Stimulated activated effector memory CD8-positive, alpha-beta T cell treated with anti-CD3 and anti-CD28 coated beads, Interleukin-12 subunit alpha, Interleukin-12 subunit beta, amount 100 ng/mL, for 72 hours (primary cell): ENCODE data around the gene C7orf57.
"Not testable (repeated sequence)": the region's sequence is repeated elsewhere in the genome, so short reads cannot be mapped to it uniquely, and the experiment has no call there.

Source experiments
- ATAC-seq: fragments of 150-1000 bp; cut with Tn5 transposase; 2 replicates; pipeline ENCODE4 v1.10.0; 2021
- DNase-seq, 2 donors: peaks; one replicate each; pipeline ENCODE4 v3.0.0; 2021 to 2022; ENCODE audit warnings: low spot score in 2 of 2
- H3K27ac Mint-ChIP-seq: one replicate; pipeline ENCODE4 v1.8.0; 2022; ENCODE audit warnings: mild to moderate bottlenecking, mixed read lengths
- H3K36me3 Mint-ChIP-seq: one replicate; pipeline ENCODE4 v1.8.0; 2022; ENCODE audit warnings: mild to moderate bottlenecking, mixed read lengths
- H3K4me1 Mint-ChIP-seq: one replicate; pipeline ENCODE4 v1.8.0; 2022; ENCODE audit warnings: mixed read lengths
- H3K4me3 Mint-ChIP-seq: one replicate; pipeline ENCODE4 v1.8.0; 2022; ENCODE audit warnings: mild to moderate bottlenecking, mixed read lengths
- H3K9me3 Mint-ChIP-seq: one replicate; pipeline ENCODE4 v1.8.0; 2022; ENCODE audit warnings: mixed read lengths

Gene C7orf57

DNA sequence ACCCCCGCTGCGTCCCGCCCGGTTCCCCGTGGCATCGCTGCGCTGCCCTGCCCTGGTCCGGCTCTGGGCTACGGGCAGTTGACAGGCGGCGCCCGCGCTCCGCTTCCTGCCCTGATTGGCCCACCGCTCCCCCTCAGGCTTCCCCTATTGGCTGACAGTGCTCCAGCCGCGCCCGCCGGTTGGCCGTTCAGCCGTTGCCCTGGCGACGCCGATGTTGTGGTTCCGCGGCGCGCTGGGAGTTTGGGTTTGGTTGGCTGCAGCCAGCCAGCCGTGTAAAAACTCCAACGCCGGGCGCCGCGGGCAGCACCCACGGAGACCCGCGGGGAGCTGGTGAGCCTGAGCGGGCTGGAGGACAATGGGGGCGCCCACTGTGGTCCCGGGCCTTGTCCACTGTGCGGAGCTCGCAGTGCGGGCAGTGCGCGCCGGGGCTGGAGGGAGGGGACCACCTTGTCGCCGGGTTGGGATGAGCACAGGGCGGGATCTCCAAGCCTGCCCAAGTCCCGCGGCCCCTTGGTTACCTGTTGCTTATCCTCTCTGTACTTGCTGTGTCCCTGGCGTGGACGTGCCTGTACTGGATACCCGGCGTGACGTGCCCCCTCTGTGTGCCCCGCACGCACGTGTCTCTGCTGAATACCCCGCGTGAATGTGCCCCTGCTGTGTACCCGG lies at the start of gene C7orf57:
TSS of gene C7orf57 (plus strand) at position 243 of the 666 bp plus-strand sequence. CDS start 766 bp downstream, outside the sequence.
- H3K4me1 Mint-ChIP-seq = peaks cover 15% of the 10 kb centered on the region
- H3K9me3 Mint-ChIP-seq = no peaks in the 10 kb centered on the region
- peaks cover 12% of the 10 kb centered on the region for H3K36me3 Mint-ChIP-seq
- peak within 1 kb of the TSS; percentile 18 for H3K27ac Mint-ChIP-seq
- DNase-seq (peak; percentile 74 to 91), ATAC-seq (peak; percentile 99)
- H3K4me3 Mint-ChIP-seq = peak within 1 kb of the TSS; percentile 81

DNA sequence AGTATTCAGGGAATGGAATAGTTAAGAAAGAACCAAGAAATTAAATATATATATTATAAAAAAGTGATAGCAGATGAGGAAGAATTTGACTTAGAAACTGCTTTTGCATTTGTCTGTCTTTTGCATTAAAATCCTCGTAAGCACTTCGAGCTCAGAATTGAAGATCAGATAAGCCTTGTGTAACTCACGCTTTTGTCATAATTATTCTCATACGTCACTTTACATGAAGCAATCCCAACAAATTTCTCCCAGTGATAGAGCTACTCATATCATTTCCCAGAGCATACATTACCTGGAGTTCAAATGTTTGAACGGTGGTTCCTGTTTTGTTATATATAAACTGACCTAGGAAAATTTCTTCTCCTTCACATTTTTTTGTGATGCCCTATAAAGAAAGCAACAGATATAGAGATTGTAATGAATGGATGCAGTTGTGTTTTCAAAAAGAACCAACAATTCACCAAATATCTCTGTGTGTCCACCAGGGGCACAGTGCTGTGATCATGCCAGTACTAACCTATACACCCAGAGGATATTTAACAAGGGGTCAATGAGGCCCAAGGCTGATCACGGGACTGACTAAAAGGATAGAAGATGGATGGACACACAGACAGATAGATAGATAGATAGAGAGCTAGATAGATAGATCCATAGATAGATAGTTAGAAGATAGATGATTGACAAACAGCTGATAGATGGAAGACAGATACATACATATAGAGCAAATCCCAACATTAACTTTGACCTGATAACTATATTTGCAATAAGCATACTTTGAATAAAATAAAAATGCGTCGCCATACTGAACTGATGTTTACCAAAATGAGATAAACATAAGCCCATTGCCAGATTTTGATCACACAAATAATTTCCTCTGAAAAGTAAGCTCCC lies 46.6 kb upstream of the C7orf57 start:
- Mint-ChIP-seq H3K9me3 (no peaks in the 10 kb centered on the region), H3K4me3 (no peak overlapping the region), H3K36me3 (peaks cover 6% of the 10 kb centered on the region), H3K4me1 (peaks cover 18% of the 10 kb centered on the region), H3K27ac (no peak overlapping the region)
- DNase-seq (no peak), ATAC-seq (no peak)

DNA sequence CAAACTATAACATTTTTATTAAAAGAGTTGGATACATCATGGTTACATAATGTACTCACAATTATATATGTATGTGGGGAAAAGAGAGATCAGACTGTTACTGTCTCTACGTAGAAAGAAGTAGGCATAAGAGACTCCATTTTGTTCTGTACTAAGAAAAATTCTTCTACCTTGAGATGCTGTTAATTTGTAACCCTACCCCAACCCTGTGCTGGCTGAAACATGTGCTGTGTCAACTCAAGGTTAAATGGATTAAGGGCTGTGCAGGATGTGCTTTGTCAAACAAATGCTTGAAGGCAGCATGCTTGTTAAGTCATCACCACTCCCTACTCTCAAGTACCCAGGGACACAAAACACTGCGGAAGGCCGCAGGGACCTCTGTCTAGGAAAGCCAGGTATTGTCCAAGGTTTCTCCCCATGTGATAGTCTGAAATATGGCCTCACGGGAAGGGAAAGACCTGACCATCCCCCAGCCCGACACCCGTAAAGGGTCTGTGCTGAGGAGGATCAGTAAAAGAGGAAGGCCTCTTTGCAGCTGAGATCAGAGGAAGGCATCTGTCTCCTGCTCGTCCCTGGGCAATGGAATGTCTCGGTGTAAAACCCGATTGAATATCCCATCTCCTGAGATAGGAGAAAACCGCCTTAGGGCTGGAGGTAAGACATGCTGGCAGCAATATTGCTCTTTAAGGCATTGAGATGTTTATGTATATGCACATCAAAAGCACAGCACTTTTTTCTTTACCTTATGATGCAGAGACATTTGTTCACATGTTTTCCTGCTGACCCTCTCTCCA lies 45.5 kb upstream of the C7orf57 start:
- H3K27ac Mint-ChIP-seq, H3K9me3 Mint-ChIP-seq, H3K4me3 Mint-ChIP-seq, DNase-seq, H3K36me3 Mint-ChIP-seq, ATAC-seq: not testable (repeated sequence)
- peaks cover 18% of the 10 kb centered on the region for H3K4me1 Mint-ChIP-seq

DNA sequence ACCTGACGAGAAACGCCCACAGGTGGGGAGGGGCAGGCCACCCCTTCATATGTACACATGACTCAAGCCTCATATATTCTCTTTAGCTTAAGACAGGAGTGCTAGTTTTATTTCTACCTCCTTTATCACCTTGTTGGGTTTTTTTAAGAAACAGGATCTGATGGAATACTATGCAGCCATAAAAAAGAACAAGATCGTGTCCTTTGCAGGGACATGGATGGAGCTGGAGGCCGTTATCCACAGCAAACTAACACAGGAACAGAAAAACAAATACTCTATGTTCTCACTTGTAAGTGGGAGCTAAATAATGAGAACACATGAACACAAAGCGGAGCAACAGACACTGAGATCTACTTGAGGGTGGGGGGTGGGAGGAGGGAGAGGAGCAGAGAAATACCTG lies 44.8 kb upstream of the C7orf57 start:
- no peak for DNase-seq
- Mint-ChIP-seq H3K36me3 (peaks cover 6% of the 10 kb centered on the region), H3K9me3 (peaks cover 6% of the 10 kb centered on the region), H3K27ac (no peak overlapping the region), H3K4me1 (peaks cover 18% of the 10 kb centered on the region), H3K4me3 (no peak overlapping the region)
- ATAC-seq = no peak

DNA sequence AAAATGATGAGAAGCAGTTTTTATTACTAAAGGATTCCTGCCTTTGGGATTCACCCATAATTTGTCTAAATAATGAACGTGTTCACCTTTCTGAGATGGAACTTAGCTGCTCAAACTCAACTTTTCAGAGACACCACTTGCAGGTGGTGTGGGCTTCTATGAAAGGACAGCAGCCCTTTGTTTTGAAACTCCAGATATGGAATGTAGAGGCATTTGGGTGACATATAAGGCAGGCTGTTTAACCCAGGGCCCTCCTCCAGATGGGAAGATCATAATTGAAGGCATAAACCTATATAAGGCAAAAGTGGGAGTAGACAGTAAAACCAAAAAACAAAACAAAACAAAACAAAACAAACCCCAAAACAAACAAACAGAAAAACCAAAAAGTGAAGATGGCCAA lies 44.1 kb upstream of the C7orf57 start:
- no peak for DNase-seq
- peaks cover 6% of the 10 kb centered on the region for H3K36me3 Mint-ChIP-seq

DNA sequence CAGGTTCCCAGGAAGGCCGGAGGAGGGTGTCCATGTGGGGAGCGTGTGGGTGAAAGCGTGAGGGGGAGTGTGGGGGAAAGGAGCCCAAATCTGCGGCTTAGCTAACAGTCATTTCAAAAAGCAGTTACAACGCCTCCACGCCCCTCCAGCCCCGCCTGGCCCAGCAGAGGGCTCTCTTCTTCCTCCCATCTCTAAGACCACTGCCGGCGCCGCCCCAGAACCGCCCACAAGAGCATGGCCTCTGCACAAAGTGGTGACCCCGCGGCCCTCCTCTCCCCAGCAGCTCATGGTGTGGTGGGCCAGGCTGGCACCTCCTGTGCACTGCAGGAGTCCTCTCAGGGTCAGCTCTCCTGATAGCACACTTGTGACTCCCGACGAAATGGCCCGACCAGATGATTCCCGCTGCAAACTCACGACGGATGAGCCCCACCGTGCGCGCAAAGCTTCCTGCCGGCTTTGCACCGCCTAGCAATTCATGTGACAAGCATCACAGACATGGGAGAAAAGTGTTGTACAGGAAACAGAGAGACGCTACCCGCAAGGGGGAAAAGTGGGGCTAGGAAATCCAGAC lies 43.5 kb upstream of the C7orf57 start:
- Mint-ChIP-seq H3K36me3 (peaks cover 6% of the 10 kb centered on the region), H3K4me1 (peaks cover 18% of the 10 kb centered on the region), H3K9me3 (peaks cover 6% of the 10 kb centered on the region), H3K4me3 (peak overlapping the region; percentile 83), H3K27ac (peak overlapping the region; percentile 90)
- DNase-seq = peak; percentile 69 to 93
- ATAC-seq = peak; percentile 99

More for the DNA sequence above, 44.1 kb upstream of the C7orf57 start:
- peaks cover 18% of the 10 kb centered on the region for H3K4me1 Mint-ChIP-seq
- H3K27ac Mint-ChIP-seq = peak overlapping the region; percentile 90
- peaks cover 6% of the 10 kb centered on the region for H3K9me3 Mint-ChIP-seq
- peak overlapping the region; percentile 83 for H3K4me3 Mint-ChIP-seq
- no peak for ATAC-seq

DNA sequence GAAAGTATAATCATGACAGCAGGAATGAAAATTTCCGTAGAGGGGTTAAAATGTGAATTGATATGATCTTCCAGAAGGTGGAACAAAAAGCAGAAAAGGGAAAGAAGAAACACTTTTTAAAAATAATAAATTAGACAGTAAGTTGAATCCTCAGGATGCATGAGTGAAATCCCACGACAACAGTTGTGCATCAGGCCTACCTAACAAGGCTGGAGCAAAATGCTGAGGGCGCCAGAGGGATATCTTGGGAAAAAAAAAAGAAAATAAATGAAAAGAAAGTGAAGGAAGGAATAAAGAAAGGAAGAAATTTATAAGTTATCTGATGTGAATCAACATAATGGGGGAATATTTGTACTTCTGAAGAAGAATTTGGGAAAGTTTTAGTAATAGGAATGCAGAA lies 42.9 kb upstream of the C7orf57 start:
- Mint-ChIP-seq H3K4me1 (peaks cover 18% of the 10 kb centered on the region), H3K4me3 (peak overlapping the region; percentile 83), H3K9me3 (peaks cover 6% of the 10 kb centered on the region), H3K36me3 (peaks cover 6% of the 10 kb centered on the region), H3K27ac (peak overlapping the region; percentile 90)
- DNase-seq (no peak), ATAC-seq (no peak)

DNA sequence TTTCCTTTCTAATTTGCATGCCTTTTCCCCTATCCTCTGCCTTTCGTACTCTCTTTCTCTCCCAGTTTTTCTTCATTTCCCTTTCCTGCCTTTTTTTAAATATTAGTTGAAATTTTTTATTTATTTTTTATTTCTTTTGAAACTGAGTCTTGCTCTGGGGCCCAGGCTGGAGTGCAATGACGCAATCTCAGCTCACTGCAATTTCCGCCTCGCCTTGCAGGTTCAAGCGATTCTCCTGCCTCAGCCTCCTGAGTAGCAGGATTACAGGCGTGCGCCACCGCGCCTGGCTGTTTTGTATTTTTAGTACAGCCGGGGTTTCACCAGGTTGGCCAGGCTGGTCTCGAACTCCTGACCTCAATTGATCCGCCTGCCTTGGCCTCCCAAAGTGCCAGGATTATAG lies 35.9 kb upstream of the C7orf57 start:
- Mint-ChIP-seq H3K27ac (no peak overlapping the region), H3K4me3 (no peak overlapping the region), H3K36me3 (no peaks in the 10 kb centered on the region), H3K9me3 (peaks cover 6% of the 10 kb centered on the region), H3K4me1 (no peaks in the 10 kb centered on the region)
- DNase-seq (no peak), ATAC-seq (no peak)

DNA sequence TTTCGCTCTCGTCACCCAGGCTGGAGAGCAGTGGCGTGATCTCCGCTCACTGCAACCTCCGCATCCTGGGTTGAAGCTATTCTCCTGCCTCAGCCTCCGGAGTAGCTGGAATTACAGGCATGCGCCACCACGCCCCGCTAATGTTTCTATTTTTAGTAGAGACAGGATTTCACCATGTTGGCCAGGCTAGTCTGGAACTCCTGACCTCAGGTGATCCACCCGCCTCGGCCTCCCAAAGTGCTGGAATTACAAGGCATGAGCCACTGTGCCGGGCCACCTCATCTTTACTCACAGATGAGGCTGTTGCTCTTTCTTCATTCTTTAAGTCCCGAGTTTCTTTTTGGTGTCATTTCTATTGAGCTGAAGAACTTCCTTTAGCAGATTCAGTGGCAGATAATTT lies 35.2 kb upstream of the C7orf57 start:
- not testable (repeated sequence) for DNase-seq, H3K9me3 Mint-ChIP-seq, H3K27ac Mint-ChIP-seq, H3K36me3 Mint-ChIP-seq, H3K4me3 Mint-ChIP-seq, H3K4me1 Mint-ChIP-seq, ATAC-seq

DNA sequence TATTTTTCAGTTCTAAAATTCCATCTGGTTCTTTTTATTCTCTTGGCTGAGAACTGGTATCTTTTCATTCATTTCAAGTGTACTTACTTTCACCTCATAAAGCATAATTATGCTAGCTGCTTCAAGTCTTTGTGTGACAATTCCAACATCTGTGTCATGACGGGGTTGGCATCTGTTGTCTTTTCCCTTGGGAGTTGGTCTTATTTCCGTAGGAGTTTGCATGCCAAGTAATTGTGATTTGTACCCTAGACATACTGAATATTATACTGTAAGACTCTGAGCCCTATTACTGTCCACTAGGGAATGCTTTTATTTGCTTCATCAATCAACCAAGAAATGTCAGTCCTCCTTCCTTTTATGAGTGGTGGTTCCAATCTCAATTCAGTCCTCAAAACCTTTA lies 31.3 kb upstream of the C7orf57 start:
- no peak for ATAC-seq
- H3K4me3 Mint-ChIP-seq = no peak overlapping the region
- no peaks in the 10 kb centered on the region for H3K36me3 Mint-ChIP-seq
- no peaks in the 10 kb centered on the region for H3K9me3 Mint-ChIP-seq
- H3K27ac Mint-ChIP-seq = no peak overlapping the region
- no peaks in the 10 kb centered on the region for H3K4me1 Mint-ChIP-seq
- DNase-seq = no peak

DNA sequence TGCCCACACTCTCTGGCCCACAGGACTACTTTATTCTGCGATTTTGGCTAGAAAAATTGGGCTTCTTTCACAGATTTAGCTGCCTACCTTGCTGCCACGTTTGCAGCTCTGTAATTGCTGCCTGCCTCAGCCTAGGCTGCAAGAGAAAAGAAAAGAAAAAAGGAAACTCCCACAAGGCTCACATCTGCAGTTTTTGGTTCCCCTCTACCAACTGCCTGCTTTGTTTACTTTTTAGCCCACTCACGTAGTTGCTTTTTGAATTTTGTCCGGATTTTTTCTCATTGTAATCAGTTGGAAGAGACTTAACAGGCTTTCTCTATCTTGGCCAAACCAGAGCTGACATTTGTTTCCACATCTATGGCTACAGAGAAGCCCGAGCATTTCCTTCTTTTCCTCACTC lies 30.7 kb upstream of the C7orf57 start:
- ATAC-seq (no peak), DNase-seq (no peak)
- H3K4me3 Mint-ChIP-seq = no peak overlapping the region
- H3K27ac Mint-ChIP-seq = no peak overlapping the region
- no peaks in the 10 kb centered on the region for H3K4me1 Mint-ChIP-seq
- no peaks in the 10 kb centered on the region for H3K36me3 Mint-ChIP-seq
- H3K9me3 Mint-ChIP-seq = no peaks in the 10 kb centered on the region

DNA sequence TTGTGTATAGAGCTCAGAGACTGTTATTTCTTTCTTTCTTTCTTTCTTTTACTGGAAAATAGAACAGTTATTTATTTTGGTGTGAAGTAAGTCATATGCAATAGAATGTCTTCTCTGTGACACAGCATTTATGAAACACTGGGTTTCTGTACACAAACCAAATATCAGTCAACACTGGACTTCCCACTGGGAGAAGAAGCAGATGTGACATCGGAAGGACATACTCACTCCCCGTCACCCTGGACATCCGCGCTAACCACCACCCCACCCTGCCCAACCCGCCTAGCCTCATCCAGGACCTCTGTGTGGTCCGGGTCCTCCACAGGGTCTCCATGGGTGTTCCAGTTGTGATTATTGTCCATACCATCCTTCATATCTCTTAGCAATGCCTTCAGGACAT lies 28.5 kb upstream of the C7orf57 start:
- Mint-ChIP-seq H3K9me3 (no peaks in the 10 kb centered on the region), H3K27ac (no peak overlapping the region), H3K4me1 (no peaks in the 10 kb centered on the region), H3K36me3 (no peaks in the 10 kb centered on the region), H3K4me3 (no peak overlapping the region)
- DNase-seq = no peak
- no peak for ATAC-seq

DNA sequence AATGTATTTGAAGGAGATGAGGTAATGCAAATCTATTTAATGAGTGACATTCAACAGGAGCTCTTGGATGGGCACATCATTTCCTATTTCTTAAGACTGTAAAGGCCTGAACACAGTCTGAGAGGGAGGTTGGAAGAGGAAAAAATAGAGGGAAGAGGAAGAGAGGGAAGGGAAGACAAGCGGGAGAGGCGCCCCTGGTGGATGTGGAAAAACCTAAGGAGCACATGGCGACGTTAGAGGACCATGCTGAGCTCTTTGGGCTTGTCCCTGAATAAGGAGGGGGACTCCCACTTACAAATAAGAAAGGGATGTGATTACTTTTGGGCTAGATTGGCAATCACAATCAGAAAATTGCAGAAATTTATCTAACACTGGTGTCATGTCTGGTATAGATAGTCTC lies 26.1 kb upstream of the C7orf57 start:
- DNase-seq (no peak), ATAC-seq (no peak)
- no peaks in the 10 kb centered on the region for H3K9me3 Mint-ChIP-seq
- no peaks in the 10 kb centered on the region for H3K4me1 Mint-ChIP-seq
- no peaks in the 10 kb centered on the region for H3K36me3 Mint-ChIP-seq
- H3K27ac Mint-ChIP-seq = no peak overlapping the region
- H3K4me3 Mint-ChIP-seq = no peak overlapping the region

DNA sequence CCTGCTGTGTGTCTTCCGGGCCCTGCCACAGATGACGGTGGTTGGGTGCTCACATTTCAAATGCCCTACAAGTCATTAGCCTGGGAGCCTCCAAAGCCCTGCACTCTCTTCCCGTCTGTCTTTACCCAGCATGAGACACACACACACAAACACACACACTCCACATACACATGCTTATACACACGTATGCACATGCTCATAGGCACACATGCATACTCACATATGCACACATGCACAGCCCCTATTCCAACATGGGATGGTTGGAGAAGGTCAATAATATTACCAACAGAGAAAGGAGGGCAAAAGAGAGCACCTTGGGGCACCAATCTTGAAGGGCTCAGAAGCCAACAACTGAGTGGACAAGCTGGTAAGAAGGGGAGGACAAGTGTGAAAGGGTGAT lies 25.4 kb upstream of the C7orf57 start:
- Mint-ChIP-seq H3K9me3 (no peaks in the 10 kb centered on the region), H3K4me3 (no peak overlapping the region), H3K36me3 (no peaks in the 10 kb centered on the region), H3K27ac (no peak overlapping the region), H3K4me1 (no peaks in the 10 kb centered on the region)
- DNase-seq (no peak), ATAC-seq (no peak)

DNA sequence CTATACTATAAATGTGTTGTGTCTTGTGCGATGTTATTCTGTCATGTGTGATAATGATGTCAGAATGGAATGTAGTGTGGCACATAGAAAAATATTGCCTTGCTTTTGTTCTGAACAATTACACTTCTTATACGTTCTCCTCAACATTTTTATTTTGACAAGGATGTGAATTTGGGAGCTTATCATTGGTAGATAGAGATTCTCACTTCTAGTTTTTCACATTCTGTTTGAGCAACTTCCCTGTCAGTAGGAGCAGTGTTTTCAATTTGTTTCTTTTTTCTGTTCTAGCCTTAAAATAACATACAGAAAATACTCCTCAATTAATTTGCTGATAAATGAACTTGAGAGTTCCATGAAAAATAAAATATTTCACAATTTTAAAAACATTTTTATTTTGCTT lies 24.0 kb upstream of the C7orf57 start:
- Mint-ChIP-seq H3K27ac (no peak overlapping the region), H3K9me3 (no peaks in the 10 kb centered on the region), H3K4me3 (no peak overlapping the region), H3K36me3 (no peaks in the 10 kb centered on the region), H3K4me1 (no peaks in the 10 kb centered on the region)
- ATAC-seq = no peak
- DNase-seq = no peak
